ENCODE measurements around the gene IQCM.

The IQCM gene

GRCh38 chr4:149638073-149638472 lies 177.6 kb downstream of the IQCM start:
- DNase-seq (ENCODE audit: low read depth, low spot score), result no peak
- Histone ChIP-seq H3K9me3 (ENCODE audit: insufficient read depth, low read length) (no peaks in the 10 kb centered on the region), H3K9ac (ENCODE audit: insufficient read length, low read depth) (no peak overlapping the region), H3K27me3 (ENCODE audit: insufficient read depth, insufficient read length) (no peaks in the 10 kb centered on the region), H3K4me3 (ENCODE audit: insufficient read length, low read depth) (no peak overlapping the region), H3K4me1 (ENCODE audit: insufficient read depth, insufficient read length) (no peaks in the 10 kb centered on the region), H3K36me3 (ENCODE audit: insufficient read depth, insufficient read length, low read length) (no peaks in the 10 kb centered on the region)
- TF ChIP-seq YY1 (IDR thresholded peaks at IDR 0.05; ENCODE audit: insufficient read depth, insufficient read length), result no peak
- no peak for TF ChIP-seq SUZ12 (IDR thresholded peaks at IDR 0.05; ENCODE audit: extremely low read depth, insufficient read depth, insufficient read length)
- no peak for TF ChIP-seq ZNF274 (IDR thresholded peaks at IDR 0.05; ENCODE audit: low read depth, low read length)

- H3K27me3 ChIP-seq (ENCODE audit: insufficient read depth, insufficient read length), result no peaks in the 10 kb centered on the region
- TF ChIP-seq ZNF274 (IDR thresholded peaks at IDR 0.05; ENCODE audit: low read depth, low read length) (no peak), YY1 (IDR thresholded peaks at IDR 0.05; ENCODE audit: insufficient read depth, insufficient read length) (no peak), SUZ12 (IDR thresholded peaks at IDR 0.05; ENCODE audit: extremely low read depth, insufficient read depth, insufficient read length) (no peak)
- H3K36me3 ChIP-seq (ENCODE audit: insufficient read depth, insufficient read length, low read length), result no peaks in the 10 kb centered on the region
- no peak overlapping the region for H3K9ac ChIP-seq (ENCODE audit: insufficient read length, low read depth)
- no peaks in the 10 kb centered on the region; the same call in 1 of the 2 replicates for H3K9me3 ChIP-seq (ENCODE audit: insufficient read depth, low read length)
- H3K4me1 ChIP-seq (ENCODE audit: insufficient read depth, insufficient read length), result no peaks in the 10 kb centered on the region
- no peak for DNase-seq (ENCODE audit: low read depth, low spot score)
- H3K4me3 ChIP-seq (ENCODE audit: insufficient read length, low read depth), result no peak overlapping the region
Observed at GRCh38 chr4:149634368-149634767, 181.3 kb downstream of the IQCM start.

DNA sequence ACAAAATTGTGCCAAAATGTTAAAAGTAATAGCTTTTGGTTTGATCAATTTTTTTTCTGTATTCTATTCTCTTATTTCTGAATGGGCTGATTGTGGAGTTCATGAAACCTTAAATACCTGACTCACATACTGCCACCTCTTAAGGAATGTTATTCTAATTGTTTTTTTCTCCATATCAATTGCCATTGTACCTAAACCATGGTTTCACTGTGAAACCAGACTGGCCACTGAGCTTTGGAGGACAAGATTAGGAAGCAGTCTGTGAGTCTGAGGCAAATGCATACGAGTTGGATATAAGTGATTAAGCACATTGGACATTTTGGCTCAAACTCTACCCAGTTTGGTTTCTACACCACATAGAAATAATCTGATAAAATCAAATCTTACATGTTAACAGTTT lies 184.0 kb downstream of the IQCM start:
- Histone ChIP-seq H3K9me3 (ENCODE audit: insufficient read depth, low read length) (no peaks in the 10 kb centered on the region; the same call in 1 of the 2 replicates), H3K9ac (ENCODE audit: insufficient read length, low read depth) (no peak overlapping the region), H3K27me3 (ENCODE audit: insufficient read depth, insufficient read length) (no peaks in the 10 kb centered on the region), H3K36me3 (ENCODE audit: insufficient read depth, insufficient read length, low read length) (no peaks in the 10 kb centered on the region), H3K4me1 (ENCODE audit: insufficient read depth, insufficient read length) (no peaks in the 10 kb centered on the region), H3K4me3 (ENCODE audit: insufficient read length, low read depth) (no peak overlapping the region)
- TF ChIP-seq YY1 (IDR thresholded peaks at IDR 0.05; ENCODE audit: insufficient read depth, insufficient read length), result no peak
- no peak for TF ChIP-seq ZNF274 (IDR thresholded peaks at IDR 0.05; ENCODE audit: low read depth, low read length)
- TF ChIP-seq SUZ12 (IDR thresholded peaks at IDR 0.05; ENCODE audit: extremely low read depth, insufficient read depth, insufficient read length), result no peak
- no peak for DNase-seq (ENCODE audit: low read depth, low spot score)

DNA sequence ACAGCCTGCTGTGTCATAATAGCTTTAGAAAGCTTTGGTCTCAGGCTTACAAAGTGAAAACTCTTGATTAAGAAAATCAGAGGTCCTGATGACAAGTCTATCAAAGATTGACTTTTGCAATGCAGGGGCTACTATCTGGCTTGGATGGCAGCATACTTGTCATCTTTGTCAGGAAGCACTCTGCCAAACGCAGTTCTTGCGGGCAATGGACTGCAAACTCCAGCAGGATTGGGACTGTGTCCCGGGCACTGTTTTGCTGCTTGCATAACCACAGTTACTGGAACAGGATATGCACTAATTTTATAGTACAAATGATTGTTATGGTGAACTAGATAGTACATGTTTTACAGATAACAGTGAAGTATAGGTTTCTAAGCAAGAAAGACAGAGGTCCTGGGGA lies 185.6 kb downstream of the IQCM start:
- Histone ChIP-seq H3K4me3 (ENCODE audit: insufficient read length, low read depth) (no peak overlapping the region), H3K9me3 (ENCODE audit: insufficient read depth, low read length) (no peaks in the 10 kb centered on the region; the same call in 1 of the 2 replicates), H3K27me3 (ENCODE audit: insufficient read depth, insufficient read length) (no peaks in the 10 kb centered on the region), H3K36me3 (ENCODE audit: insufficient read depth, insufficient read length, low read length) (no peaks in the 10 kb centered on the region), H3K4me1 (ENCODE audit: insufficient read depth, insufficient read length) (no peaks in the 10 kb centered on the region), H3K9ac (ENCODE audit: insufficient read length, low read depth) (no peak overlapping the region)
- no peak for DNase-seq (ENCODE audit: low read depth, low spot score)
- no peak for TF ChIP-seq SUZ12 (IDR thresholded peaks at IDR 0.05; ENCODE audit: extremely low read depth, insufficient read depth, insufficient read length)
- TF ChIP-seq ZNF274 (IDR thresholded peaks at IDR 0.05; ENCODE audit: low read depth, low read length), result 0 out of 2 replicates have a peak, but pooled peaks have one; percentile 43
- no peak for TF ChIP-seq YY1 (IDR thresholded peaks at IDR 0.05; ENCODE audit: insufficient read depth, insufficient read length)

DNA sequence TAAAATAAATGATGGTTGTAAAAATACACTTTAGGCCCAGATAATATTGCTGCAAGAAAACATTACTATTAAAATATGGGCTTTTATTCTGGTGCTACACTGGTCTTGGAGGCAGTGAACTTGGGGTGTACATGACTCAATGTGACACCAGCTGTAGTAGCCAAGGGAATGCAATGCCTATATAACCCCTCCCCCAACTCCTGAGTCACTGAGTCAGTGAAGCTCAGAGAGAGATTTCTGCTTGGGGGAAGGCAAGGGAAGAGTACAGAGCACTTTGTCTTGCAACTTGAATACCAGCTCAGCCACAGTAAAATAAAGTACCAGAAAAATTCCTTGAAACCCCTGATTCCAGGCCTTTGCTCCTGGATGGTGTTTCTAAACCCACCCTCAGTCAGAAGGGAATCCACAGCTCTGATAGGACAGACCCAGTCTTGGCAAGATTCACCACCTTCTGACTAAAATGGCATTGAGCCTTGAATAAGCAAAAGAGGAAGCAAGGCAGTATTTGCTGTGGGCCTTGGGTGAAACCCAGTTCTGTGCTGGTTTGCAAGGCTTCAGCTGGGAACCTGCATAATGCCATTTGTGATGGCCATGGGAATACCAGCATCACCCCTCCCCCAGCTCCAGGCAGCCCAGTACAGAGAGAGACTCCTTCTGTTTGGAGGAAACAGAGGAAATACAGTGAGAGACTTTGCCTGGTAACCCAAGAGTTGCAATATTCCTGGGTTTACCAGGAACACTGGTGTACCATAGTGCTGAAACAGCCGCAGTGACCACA lies 209.9 kb downstream of the IQCM start:
- no peaks in the 10 kb centered on the region for H3K27me3 ChIP-seq (ENCODE audit: insufficient read depth, insufficient read length)
- no peaks in the 10 kb centered on the region for H3K9me3 ChIP-seq (ENCODE audit: insufficient read depth, low read length)
- TF ChIP-seq SUZ12 (IDR thresholded peaks at IDR 0.05; ENCODE audit: extremely low read depth, insufficient read depth, insufficient read length) (no peak), YY1 (IDR thresholded peaks at IDR 0.05; ENCODE audit: insufficient read depth, insufficient read length) (no peak), ZNF274 (IDR thresholded peaks at IDR 0.05; ENCODE audit: low read depth, low read length) (no peak)
- no peaks in the 10 kb centered on the region for H3K36me3 ChIP-seq (ENCODE audit: insufficient read depth, insufficient read length, low read length)
- DNase-seq (ENCODE audit: low read depth, low spot score), result peak; percentile 11
- no peak overlapping the region for H3K9ac ChIP-seq (ENCODE audit: insufficient read length, low read depth)
- H3K4me3 ChIP-seq (ENCODE audit: insufficient read length, low read depth), result no peak overlapping the region
- no peaks in the 10 kb centered on the region for H3K4me1 ChIP-seq (ENCODE audit: insufficient read depth, insufficient read length)

DNA sequence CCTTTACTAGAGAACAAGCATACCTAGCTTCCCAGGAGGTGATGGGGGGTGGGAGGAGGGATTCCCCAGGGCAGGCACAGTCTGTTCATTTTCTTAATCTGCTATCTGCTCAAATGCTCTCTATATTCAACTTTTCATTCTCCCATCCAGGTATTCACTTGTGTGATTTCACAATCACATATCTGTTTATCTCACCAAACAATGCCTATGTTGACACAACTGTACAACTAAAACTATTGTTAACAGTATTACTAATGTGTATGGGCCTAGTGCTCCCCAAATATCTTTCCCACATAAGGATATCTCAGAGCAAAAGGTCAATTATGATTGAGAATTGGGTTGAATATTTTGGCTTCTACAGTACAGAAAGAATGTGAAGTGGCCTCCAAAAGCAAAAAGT lies 210.8 kb downstream of the IQCM start:
- Histone ChIP-seq H3K9ac (ENCODE audit: insufficient read length, low read depth) (no peak overlapping the region), H3K27me3 (ENCODE audit: insufficient read depth, insufficient read length) (no peaks in the 10 kb centered on the region), H3K4me3 (ENCODE audit: insufficient read length, low read depth) (no peak overlapping the region), H3K4me1 (ENCODE audit: insufficient read depth, insufficient read length) (no peaks in the 10 kb centered on the region), H3K9me3 (ENCODE audit: insufficient read depth, low read length) (no peaks in the 10 kb centered on the region), H3K36me3 (ENCODE audit: insufficient read depth, insufficient read length, low read length) (no peaks in the 10 kb centered on the region)
- no peak for DNase-seq (ENCODE audit: low read depth, low spot score)
- TF ChIP-seq ZNF274 (IDR thresholded peaks at IDR 0.05; ENCODE audit: low read depth, low read length), result no peak
- TF ChIP-seq SUZ12 (IDR thresholded peaks at IDR 0.05; ENCODE audit: extremely low read depth, insufficient read depth, insufficient read length), result no peak
- TF ChIP-seq YY1 (IDR thresholded peaks at IDR 0.05; ENCODE audit: insufficient read depth, insufficient read length), result no peak

DNA sequence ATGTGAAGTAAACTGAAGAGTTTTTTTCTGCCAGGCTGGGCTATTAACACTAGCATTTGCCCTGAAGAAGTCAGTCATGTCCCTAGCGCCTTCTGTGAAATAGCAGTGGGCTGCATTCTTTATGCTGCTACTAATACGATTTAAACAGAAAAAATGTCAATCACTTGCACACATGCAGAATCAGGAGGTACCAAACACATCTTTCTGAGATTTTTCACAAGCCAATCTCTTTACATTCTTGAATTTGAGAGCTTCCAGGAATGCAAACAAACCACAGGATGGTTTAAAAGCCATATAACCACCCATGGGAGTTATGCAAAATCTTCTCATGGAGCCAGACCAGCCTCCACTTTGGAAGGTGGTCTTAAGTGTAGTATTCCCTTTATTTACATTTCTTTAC lies 220.1 kb downstream of the IQCM start:
- no peaks in the 10 kb centered on the region for H3K4me1 ChIP-seq (ENCODE audit: insufficient read depth, insufficient read length)
- no peaks in the 10 kb centered on the region for H3K36me3 ChIP-seq (ENCODE audit: insufficient read depth, insufficient read length, low read length)
- no peaks in the 10 kb centered on the region for H3K27me3 ChIP-seq (ENCODE audit: insufficient read depth, insufficient read length)
- no peak for DNase-seq (ENCODE audit: low read depth, low spot score)
- H3K9me3 ChIP-seq (ENCODE audit: insufficient read depth, low read length), result no peaks in the 10 kb centered on the region
- no peak overlapping the region for H3K4me3 ChIP-seq (ENCODE audit: insufficient read length, low read depth)
- TF ChIP-seq ZNF274 (IDR thresholded peaks at IDR 0.05; ENCODE audit: low read depth, low read length), result no peak
- no peak for TF ChIP-seq YY1 (IDR thresholded peaks at IDR 0.05; ENCODE audit: insufficient read depth, insufficient read length)
- no peak for TF ChIP-seq SUZ12 (IDR thresholded peaks at IDR 0.05; ENCODE audit: extremely low read depth, insufficient read depth, insufficient read length)
- H3K9ac ChIP-seq (ENCODE audit: insufficient read length, low read depth), result no peak overlapping the region

Measured in NT2/D1 (cell line).